D721Med (cell line): ENCODE results near the gene TLDC2.

Experiments used
- DNase-seq: peaks from one replicate; pipeline ENCODE4 v3.0.0; 2011; ENCODE audit warnings: low spot score; ENCODE audit not compliant: insufficient read length
- FAIRE-seq: peaks from 2 replicates; lab custom pipeline; 2011; peaks lifted over from hg19 to GRCh38; lab: Jason Lieb, UNC
- TF ChIP-seq, protein P1 (sequence below): IDR thresholded peaks from 2 replicates; pipeline ENCODE4 v1.5.1; 2012; ENCODE audit warnings: mild to moderate bottlenecking, control low read depth; ENCODE audit not compliant: insufficient read depth; ENCODE audit errors: missing control alignments

The TLDC2 gene

DNA sequence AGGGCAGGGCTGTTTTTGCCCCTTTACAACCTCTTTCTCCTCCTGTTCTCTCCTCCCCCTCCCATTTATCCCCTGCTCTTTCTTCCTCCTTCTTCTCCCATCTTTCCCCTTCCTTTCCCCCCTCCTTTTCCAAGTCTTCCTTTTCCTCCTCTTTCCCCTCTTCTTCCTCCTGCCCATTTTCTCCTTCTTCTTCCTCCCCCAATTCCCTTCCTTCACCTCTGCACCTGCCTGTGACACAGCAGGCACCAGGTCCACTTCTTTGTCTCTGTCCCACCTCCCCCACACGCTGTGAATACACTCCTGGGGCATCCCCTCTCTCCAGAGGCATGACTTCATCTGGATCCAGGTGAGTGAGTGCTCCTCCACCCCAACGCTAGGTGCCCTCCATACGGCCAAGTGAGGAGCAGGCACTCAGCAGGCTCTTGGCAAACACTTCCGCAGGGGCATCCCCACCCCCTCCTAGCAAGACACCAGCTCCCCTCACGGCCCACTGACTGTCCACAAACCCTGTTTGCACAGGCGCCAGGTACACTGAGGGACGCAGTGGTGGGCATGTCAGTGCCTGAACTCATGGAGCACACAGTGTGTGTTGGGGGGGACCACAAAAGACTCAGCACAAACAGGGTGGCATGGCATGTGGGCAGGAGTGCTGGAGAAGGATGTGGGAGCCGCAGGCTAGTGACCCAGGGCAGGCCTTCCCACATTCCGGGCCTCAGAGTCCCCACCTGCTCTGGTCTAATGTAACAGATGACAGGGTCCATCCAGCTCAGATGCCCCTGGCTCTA is 10.7 kb upstream of the TLDC2 start:
- FAIRE-seq: no peak
- TF ChIP-seq, protein P1, sequence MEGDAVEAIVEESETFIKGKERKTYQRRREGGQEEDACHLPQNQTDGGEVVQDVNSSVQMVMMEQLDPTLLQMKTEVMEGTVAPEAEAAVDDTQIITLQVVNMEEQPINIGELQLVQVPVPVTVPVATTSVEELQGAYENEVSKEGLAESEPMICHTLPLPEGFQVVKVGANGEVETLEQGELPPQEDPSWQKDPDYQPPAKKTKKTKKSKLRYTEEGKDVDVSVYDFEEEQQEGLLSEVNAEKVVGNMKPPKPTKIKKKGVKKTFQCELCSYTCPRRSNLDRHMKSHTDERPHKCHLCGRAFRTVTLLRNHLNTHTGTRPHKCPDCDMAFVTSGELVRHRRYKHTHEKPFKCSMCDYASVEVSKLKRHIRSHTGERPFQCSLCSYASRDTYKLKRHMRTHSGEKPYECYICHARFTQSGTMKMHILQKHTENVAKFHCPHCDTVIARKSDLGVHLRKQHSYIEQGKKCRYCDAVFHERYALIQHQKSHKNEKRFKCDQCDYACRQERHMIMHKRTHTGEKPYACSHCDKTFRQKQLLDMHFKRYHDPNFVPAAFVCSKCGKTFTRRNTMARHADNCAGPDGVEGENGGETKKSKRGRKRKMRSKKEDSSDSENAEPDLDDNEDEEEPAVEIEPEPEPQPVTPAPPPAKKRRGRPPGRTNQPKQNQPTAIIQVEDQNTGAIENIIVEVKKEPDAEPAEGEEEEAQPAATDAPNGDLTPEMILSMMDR: no peak
- no peak for DNase-seq

DNA sequence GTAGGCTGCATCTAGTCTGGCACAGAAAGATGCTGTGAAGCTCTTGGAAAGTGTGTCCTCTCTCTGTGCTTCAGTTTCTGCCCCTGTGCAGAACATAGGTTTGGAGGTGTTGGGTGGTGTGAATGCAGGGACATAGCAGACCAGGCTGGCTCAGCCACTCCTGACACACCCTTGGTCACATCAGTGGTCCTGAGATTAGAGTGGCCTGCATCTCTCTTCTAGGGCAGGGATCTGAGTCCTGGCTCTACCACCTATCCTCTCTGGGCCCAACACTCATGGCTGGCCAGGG is 10.1 kb upstream of the TLDC2 start:
- TF ChIP-seq, protein P1: no peak
- DNase-seq (no peak), FAIRE-seq (no peak)

DNA sequence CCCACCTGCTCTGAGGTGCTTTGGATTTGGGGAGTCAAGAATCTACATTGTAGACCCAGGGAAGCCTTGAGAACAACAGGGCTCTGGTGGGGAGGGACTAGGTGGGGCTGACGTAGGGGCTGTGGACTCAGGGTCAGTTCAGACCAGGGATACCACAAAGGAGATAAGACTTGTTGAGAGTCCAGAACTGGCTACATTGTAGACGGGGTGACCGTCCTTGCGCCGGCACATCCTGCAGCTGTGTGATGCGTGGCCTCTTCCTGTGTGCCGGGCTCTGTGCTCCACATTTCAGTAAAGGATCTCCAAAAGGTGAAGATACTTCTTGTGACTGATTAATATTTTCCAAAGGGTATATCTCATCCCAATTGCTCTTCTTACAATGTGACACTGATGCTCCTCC is 9.8 kb upstream of the TLDC2 start:
- DNase-seq: no peak
- TF ChIP-seq, protein P1: no peak
- FAIRE-seq: no peak

DNA sequence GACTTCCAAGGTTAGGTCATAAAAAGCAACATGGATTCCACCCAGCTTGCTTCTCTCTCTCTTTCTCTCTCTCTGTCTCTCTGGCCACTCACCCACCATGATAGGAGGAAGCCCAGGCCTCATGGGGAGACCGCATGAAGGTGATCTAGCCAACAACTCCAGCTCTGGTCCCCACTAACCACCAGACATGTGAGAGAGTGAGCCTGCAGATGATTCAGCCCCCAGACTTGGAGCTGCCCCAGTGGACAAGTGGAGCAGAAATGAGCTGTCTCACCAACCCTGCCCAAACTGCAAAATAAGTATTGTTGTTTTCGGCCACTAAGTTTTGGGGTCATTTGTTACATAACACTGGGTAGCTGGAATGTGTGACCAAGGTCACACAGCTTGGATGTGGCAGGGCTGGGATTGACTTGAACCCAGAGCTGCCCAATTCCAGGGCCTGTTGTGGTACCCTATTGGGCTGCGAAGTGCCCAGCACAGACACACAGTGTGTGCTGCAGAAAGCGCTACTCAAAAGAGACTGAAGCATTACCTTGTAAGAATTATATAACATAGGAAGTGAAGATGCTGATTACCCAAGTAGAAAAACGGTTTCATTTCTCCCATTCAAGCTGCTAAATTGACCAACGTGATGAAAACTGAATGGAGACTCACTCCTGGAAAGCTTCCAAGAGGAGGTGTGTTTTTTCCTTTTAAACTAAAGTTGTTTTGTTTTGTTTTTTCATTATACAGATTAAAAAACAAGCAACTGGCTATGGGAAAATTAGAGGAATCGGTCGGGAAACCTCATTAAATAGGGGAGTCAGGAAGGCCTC is 9.1 kb upstream of the TLDC2 start:
- DNase-seq: no peak
- no peak for FAIRE-seq
- TF ChIP-seq, protein P1: no peak

DNA sequence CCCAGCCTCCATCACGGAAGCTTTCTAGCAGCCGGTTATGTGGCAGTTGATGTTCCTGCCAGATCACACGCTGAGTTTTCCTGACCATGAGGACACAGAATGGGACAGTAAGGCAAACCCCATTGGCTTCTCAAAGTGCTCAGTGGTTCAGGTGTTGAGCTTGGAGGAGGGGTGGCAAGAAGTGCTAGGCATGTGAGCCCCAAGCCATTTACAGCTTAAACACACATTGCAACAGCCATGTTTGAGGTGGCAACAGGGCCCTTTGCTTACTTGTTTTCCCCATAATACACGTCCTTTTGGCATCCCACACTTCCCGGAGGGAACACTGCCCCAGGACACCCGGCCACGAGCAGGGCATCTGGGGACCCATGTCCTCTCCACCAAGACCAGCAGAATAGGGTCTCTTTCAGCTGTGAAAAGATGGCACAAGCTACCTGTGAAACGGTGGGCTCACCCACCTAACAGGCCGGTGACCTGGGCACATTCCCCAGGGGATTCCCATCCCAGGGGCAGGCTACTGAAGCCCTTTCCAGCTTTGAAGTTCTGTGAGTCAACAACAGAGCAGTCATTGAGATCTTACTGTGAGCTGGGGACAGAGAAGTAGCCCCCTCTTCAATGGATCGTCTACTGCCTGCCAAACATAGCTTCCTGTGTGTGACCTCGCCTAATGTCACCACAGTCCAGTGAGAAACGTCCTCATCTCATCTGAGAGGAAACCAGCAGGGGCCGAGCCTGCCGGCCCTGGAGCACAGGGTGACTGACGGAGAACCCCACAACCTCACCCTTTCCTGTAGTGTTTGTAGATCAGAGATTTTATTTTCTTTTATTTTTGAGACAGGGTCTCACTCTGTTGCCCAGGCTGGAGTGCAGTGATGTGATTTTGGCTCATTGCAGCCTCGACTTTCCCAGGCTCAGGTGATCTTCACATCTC is 4.0 kb upstream of the TLDC2 start:
- TF ChIP-seq, protein P1: no peak
- no peak for DNase-seq
- no peak for FAIRE-seq

DNA sequence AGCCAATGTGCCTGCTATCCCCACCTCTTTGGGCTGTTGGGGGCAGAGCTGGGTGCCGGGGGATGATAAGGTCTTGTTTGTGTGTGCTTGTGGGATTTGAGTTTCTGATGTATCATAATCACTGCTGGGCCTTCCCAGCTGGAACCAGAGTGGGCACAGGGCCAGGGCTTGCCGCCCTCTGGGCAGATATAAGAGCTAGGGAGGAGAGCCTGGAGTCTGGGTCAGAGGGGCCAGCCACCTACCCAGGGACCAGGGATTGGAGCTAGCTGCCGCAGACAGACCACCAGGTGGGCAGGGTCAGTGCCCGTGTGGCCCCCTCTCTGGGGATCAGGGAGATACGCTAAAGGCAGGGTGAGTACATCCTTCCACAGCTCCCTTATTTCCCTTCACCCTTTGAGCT is 3.1 kb upstream of the TLDC2 start:
- TF ChIP-seq, protein P1: no peak
- FAIRE-seq (no peak), DNase-seq (no peak)
